Neural cell (in vitro differentiated cells): ENCODE results near the gene P4HTM. TPM values are rescaled to one million over a fixed set of nuclear protein-coding genes. Genes with fewer than 3 reads are reported as not detected.

ENCODE experiments used
- H2AFZ ChIP-seq: fragments of 200-600, 300-800 bp; sonication (generic), shearing (Covaris generic); 2 replicates; pipeline ENCODE4 v1.6.0; 2014; ENCODE audit warnings: low read depth, mild to moderate bottlenecking, antibody characterized with exemption, low read length, moderate library complexity
- H3F3A ChIP-seq: fragments of 200-600 bp; shearing (Covaris generic); 2 replicates; pipeline ENCODE4 v1.6.1; 2016; ENCODE audit warnings: mild to moderate bottlenecking, moderate library complexity, mixed read lengths, antibody characterized with exemption, low read length; ENCODE audit not compliant: insufficient read depth, poor library complexity, severe bottlenecking
- H3K27ac ChIP-seq: fragments of 200-600, 300-800 bp; sonication (generic), shearing (Covaris generic); 2 replicates; pipeline ENCODE4 v1.5.1; 2014; ENCODE audit warnings: mild to moderate bottlenecking, low read length, moderate library complexity
- H3K27me3 ChIP-seq: fragments of 300-800, 200-600 bp; sonication (generic), shearing (Covaris generic); 2 replicates; pipeline ENCODE4 v1.6.0; 2014; ENCODE audit warnings: mild to moderate bottlenecking, low read depth, low read length, moderate library complexity; ENCODE audit not compliant: insufficient read depth
- H3K36me3 ChIP-seq: fragments of 300-800, 200-600 bp; sonication (generic), shearing (Covaris generic); 2 replicates; pipeline ENCODE4 v1.5.1; 2014; ENCODE audit warnings: mild to moderate bottlenecking, antibody characterized with exemption, low read length, moderate library complexity; ENCODE audit not compliant: insufficient read depth
- H3K4me2 ChIP-seq: fragments of 300-800, 200-600 bp; sonication (generic), shearing (Covaris generic); 2 replicates; pipeline ENCODE4 v1.6.0; 2014; ENCODE audit warnings: mild to moderate bottlenecking, low read length
- H3K4me3 ChIP-seq: fragments of 300-800, 200-600 bp; sonication (generic), shearing (Covaris generic); 2 replicates; pipeline ENCODE4 v1.5.1; 2014; ENCODE audit warnings: mild to moderate bottlenecking, low read length, moderate library complexity
- H3K79me2 ChIP-seq: fragments of 200-600 bp; shearing (Covaris generic); replicated peaks from 2 replicates; pipeline ENCODE4 v1.6.0; 2014; ENCODE audit warnings: mild to moderate bottlenecking, low read length, moderate library complexity; ENCODE audit not compliant: insufficient read depth
- H3K9ac ChIP-seq: fragments of 300-800, 200-600 bp; sonication (generic), shearing (Covaris generic); 2 replicates; pipeline ENCODE4 v1.6.1; 2016; ENCODE audit warnings: mild to moderate bottlenecking, low read length, mixed read lengths
- H3K9me2 ChIP-seq: fragments of 200-600 bp; shearing (Covaris generic); 2 replicates; pipeline ENCODE4 v1.6.1; 2016; ENCODE audit warnings: mild to moderate bottlenecking, low read length, mixed read lengths; ENCODE audit not compliant: insufficient read depth
- H3K9me3 ChIP-seq: fragments of 200-600, 300-800 bp; sonication (generic), shearing (Covaris generic); 2 replicates; pipeline ENCODE4 v1.6.1; 2016; ENCODE audit warnings: mild to moderate bottlenecking, mixed run types, low read length, moderate library complexity, mixed read lengths
- H4K20me1 ChIP-seq: fragments of 200-600 bp; shearing (Covaris generic); 2 replicates; pipeline ENCODE4 v1.6.1; 2016; ENCODE audit warnings: mild to moderate bottlenecking, mixed run types; ENCODE audit not compliant: insufficient read depth
- EP300 ChIP-seq: fragments of 450-650 bp; conservative IDR thresholded peaks from 2 replicates; pipeline ENCODE4 v1.6.1; 2014; ENCODE audit warnings: antibody characterized with exemption, mild to moderate bottlenecking, moderate library complexity; ENCODE audit not compliant: poor library complexity, severe bottlenecking
- EZH2 ChIP-seq: fragments of 200-600, 300-800 bp; shearing (Covaris generic), sonication (generic); IDR thresholded peaks from 2 replicates; pipeline ENCODE4 v1.6.1; 2014; ENCODE audit warnings: antibody characterized with exemption, low read length, borderline replicate concordance, mild to moderate bottlenecking; ENCODE audit not compliant: insufficient read depth, poor library complexity, severe bottlenecking
- POLR2AphosphoS5 ChIP-seq: IDR thresholded peaks from 2 replicates; pipeline ENCODE4 v1.6.1; 2012
- RAD21 ChIP-seq: fragments of 450-650 bp; conservative IDR thresholded peaks from 2 replicates; pipeline ENCODE4 v1.6.1; 2014; ENCODE audit warnings: antibody characterized with exemption, mild to moderate bottlenecking, moderate library complexity
- SMC3 ChIP-seq: fragments of 450-650 bp; conservative IDR thresholded peaks from 2 replicates; pipeline ENCODE4 v1.6.1; 2014; ENCODE audit warnings: antibody characterized with exemption, mild to moderate bottlenecking, moderate library complexity; ENCODE audit not compliant: poor library complexity
- TAF1 ChIP-seq: IDR thresholded peaks from 2 replicates; pipeline ENCODE4 v1.6.1; 2012; ENCODE audit warnings: low read depth
- polyA plus RNA-seq: library from polyadenylated mRNA; depleted of rRNA; stranded (reverse); fragments of >200 nt; gene quantifications from 2 replicates; pipeline ENCODE4 v1.2.3, GENCODE V29; 2014
- TF ChIP-seq, protein P1 (sequence below): fragments of 450-650 bp; IDR thresholded peaks from 2 replicates; pipeline ENCODE4 v1.5.1; 2014; ENCODE audit warnings: antibody characterized with exemption, mild to moderate bottlenecking, moderate library complexity; ENCODE audit not compliant: poor library complexity, severe bottlenecking
- TF ChIP-seq, protein P2 (sequence below): IDR thresholded peaks from 2 replicates; pipeline ENCODE4 v1.6.1; 2012; ENCODE audit warnings: borderline replicate concordance

Gene P4HTM
- polyA plus RNA-seq, 1 donor from 2014 or later, result 97.3 TPM

DNA sequence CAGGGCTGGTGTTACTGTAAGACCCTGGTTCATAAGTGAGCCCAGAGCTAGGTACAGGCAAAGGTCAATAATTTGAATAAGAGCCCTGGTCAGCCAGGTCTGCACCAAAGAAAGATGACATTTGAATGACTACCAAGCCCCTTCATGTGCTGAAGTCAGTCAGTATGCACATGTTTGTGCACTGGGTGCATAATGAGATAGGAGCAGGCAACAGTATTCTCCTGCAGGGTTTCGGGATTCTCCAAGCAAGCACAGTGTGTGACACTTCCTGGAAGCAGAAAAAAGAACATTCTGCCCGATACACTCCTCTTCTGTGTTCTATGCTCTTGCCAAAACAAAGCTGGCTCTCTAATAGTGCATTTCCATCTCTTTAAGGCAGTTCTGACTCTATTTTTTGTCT, 44.6 kb downstream of the P4HTM start:
- Histone ChIP-seq H3K27me3 (no peaks in the 10 kb centered on the region), H3K9ac (no peak overlapping the region), H3K79me2 (no peaks in the 10 kb centered on the region), H3K36me3 (peaks cover 4% of the 10 kb centered on the region), H4K20me1 (no peaks in the 10 kb centered on the region), H3K4me2 (no peak overlapping the region), H3K27ac (no peak overlapping the region), H3F3A (no peaks in the 10 kb centered on the region), H3K4me3 (no peak overlapping the region), H3K9me3 (no peaks in the 10 kb centered on the region), H2AFZ (no peak overlapping the region), H3K9me2 (no peaks in the 10 kb centered on the region)
- TF ChIP-seq, protein P1, sequence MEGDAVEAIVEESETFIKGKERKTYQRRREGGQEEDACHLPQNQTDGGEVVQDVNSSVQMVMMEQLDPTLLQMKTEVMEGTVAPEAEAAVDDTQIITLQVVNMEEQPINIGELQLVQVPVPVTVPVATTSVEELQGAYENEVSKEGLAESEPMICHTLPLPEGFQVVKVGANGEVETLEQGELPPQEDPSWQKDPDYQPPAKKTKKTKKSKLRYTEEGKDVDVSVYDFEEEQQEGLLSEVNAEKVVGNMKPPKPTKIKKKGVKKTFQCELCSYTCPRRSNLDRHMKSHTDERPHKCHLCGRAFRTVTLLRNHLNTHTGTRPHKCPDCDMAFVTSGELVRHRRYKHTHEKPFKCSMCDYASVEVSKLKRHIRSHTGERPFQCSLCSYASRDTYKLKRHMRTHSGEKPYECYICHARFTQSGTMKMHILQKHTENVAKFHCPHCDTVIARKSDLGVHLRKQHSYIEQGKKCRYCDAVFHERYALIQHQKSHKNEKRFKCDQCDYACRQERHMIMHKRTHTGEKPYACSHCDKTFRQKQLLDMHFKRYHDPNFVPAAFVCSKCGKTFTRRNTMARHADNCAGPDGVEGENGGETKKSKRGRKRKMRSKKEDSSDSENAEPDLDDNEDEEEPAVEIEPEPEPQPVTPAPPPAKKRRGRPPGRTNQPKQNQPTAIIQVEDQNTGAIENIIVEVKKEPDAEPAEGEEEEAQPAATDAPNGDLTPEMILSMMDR, result no peak
- TF ChIP-seq, protein P2, sequence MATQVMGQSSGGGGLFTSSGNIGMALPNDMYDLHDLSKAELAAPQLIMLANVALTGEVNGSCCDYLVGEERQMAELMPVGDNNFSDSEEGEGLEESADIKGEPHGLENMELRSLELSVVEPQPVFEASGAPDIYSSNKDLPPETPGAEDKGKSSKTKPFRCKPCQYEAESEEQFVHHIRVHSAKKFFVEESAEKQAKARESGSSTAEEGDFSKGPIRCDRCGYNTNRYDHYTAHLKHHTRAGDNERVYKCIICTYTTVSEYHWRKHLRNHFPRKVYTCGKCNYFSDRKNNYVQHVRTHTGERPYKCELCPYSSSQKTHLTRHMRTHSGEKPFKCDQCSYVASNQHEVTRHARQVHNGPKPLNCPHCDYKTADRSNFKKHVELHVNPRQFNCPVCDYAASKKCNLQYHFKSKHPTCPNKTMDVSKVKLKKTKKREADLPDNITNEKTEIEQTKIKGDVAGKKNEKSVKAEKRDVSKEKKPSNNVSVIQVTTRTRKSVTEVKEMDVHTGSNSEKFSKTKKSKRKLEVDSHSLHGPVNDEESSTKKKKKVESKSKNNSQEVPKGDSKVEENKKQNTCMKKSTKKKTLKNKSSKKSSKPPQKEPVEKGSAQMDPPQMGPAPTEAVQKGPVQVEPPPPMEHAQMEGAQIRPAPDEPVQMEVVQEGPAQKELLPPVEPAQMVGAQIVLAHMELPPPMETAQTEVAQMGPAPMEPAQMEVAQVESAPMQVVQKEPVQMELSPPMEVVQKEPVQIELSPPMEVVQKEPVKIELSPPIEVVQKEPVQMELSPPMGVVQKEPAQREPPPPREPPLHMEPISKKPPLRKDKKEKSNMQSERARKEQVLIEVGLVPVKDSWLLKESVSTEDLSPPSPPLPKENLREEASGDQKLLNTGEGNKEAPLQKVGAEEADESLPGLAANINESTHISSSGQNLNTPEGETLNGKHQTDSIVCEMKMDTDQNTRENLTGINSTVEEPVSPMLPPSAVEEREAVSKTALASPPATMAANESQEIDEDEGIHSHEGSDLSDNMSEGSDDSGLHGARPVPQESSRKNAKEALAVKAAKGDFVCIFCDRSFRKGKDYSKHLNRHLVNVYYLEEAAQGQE, result no peak

DNA sequence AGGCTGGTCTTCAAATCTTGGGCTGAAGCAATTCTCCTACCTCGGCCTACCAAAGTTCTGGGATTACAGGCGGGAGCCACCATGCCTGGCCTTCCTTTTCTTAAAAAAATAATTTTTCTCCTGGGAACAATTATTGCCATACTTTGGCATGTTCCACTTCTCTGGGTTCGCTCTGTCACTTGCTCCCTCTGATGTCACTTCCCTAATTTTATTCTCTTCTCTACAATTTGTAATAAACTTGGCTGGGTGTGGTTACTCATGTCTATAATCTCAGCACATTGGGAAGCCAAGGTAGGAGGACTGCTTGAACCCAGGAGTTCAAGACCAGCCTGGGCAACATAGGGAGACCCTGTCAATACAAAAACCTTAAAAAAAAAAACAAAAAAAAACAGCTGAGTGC, 45.2 kb downstream of the P4HTM start:
- Histone ChIP-seq H3K9ac (no peak overlapping the region), H3F3A (no peaks in the 10 kb centered on the region), H3K27ac (no peak overlapping the region), H3K36me3 (peaks cover 4% of the 10 kb centered on the region), H3K79me2 (no peaks in the 10 kb centered on the region), H3K4me3 (no peak overlapping the region), H2AFZ (no peak overlapping the region), H3K27me3 (no peaks in the 10 kb centered on the region), H3K4me2 (no peak overlapping the region), H3K9me2 (no peaks in the 10 kb centered on the region), H4K20me1 (no peaks in the 10 kb centered on the region), H3K9me3 (no peaks in the 10 kb centered on the region)
- TF ChIP-seq POLR2AphosphoS5 (no peak), TAF1 (no peak), SMC3 (no peak), RAD21 (no peak), EP300 (no peak), EZH2 (no peak)
- TF ChIP-seq, protein P1, result no peak
